K562 (cell line): ENCODE measurements around the gene MKNK2. TPM values are rescaled to one million over a fixed set of nuclear protein-coding genes. Genes with fewer than 3 reads are reported as not detected.

Source experiments
- C11orf30 ChIP-seq: fragments of 450-650 bp; IDR thresholded peaks from 2 replicates; pipeline ENCODE4 v1.6.1; 2016; ENCODE audit warnings: low read depth, mild to moderate bottlenecking
- CEBPG ChIP-seq, 3 experiments: fragments of 200-800 bp in 1 of 3; sonication (Bioruptor generic) in 1 of 3; sonication (generic) in 1 of 3; formaldehyde crosslinking in 1 of 3; IDR thresholded peaks in 2 of 3; conservative IDR thresholded peaks in 1 of 3; 2 replicates each; pipeline versions ENCODE4 v1.6.1 to v1.8.0; 2016 to 2022; ENCODE audit warnings: missing compliant biosample characterization in 2 of 3, missing genetic modification characterization in 2 of 3, mild to moderate bottlenecking in 1 of 3, missing genetic modification reagents in 1 of 3
- CUX1 ChIP-seq: fragments of 200-800 bp; sonication (Bioruptor generic); IDR thresholded peaks from 2 replicates; pipeline ENCODE4 v1.6.1; 2016; ENCODE audit warnings: missing genetic modification characterization, missing compliant biosample characterization
- GTF2E2 ChIP-seq: fragments of 200-800 bp; sonication (Bioruptor generic); IDR thresholded peaks from 2 replicates; pipeline ENCODE4 v1.6.1; 2016; ENCODE audit warnings: missing genetic modification characterization, missing compliant biosample characterization
- NCOA1 ChIP-seq: fragments of 450-650 bp; IDR thresholded peaks from 2 replicates; pipeline ENCODE4 v1.6.1; 2016; ENCODE audit warnings: low read depth
- PHF21A ChIP-seq: fragments of 450-650 bp; IDR thresholded peaks from 2 replicates; pipeline ENCODE4 v1.6.1; 2017; ENCODE audit warnings: low read depth, borderline replicate concordance
- PURB ChIP-seq: sonication (generic); formaldehyde crosslinking; IDR thresholded peaks from 2 replicates; pipeline ENCODE4 v1.9.0; 2021; ENCODE audit warnings: low read depth, mild to moderate bottlenecking, missing genetic modification reagents
- RBM39 ChIP-seq: fragments of 200-400 bp; formaldehyde crosslinking; optimal IDR thresholded peaks from 2 replicates; pipeline ENCODE3; 2018; ENCODE audit warnings: low read depth, low read length
- ZBTB34 ChIP-seq: fragments of 250-450 bp; sonication (Bioruptor Pico); IDR thresholded peaks from 2 replicates; pipeline ENCODE4 v1.8.0; 2021; ENCODE audit warnings: mild to moderate bottlenecking, moderate library complexity
- ZBTB49 ChIP-seq: sonication (generic); formaldehyde crosslinking; IDR thresholded peaks from 2 replicates; pipeline ENCODE4 v1.8.0; 2022; ENCODE audit warnings: missing genetic modification reagents, mild to moderate bottlenecking, borderline replicate concordance
- ZNF444 ChIP-seq: fragments of 250-450 bp; sonication (Bioruptor Pico); IDR thresholded peaks from 2 replicates; pipeline ENCODE4 v1.4.0; 2020; ENCODE audit warnings: mild to moderate bottlenecking, moderate library complexity
- polyA plus RNA-seq, 8 experiments: library from polyadenylated mRNA; depleted of rRNA in 4 of 8; stranded (reverse) in 5 of 8; unstranded in 3 of 8; fragments of >200 nt; fragmentation: Nextera tagmentation in 2 of 8; fragmentation: Illumina TruSeq in 1 of 8; extraction: Ambion mirVana in 2 of 8; extraction: Trizol in 1 of 8; gene quantifications; 2 replicates each; pipeline versions ENCODE4 v1.2.1 to v1.2.3, GENCODE V29; 2011 to 2014; ENCODE audit warnings: inconsistent platforms in 1 of 8, missing spikeins in 1 of 8
- total RNA-seq, 7 experiments: library from RNA; depleted of rRNA in 6 of 7; stranded (reverse); fragments of >200 nt in 6 of 7; fragmentation: Illumina TruSeq in 2 of 7; extraction: Trizol in 2 of 7; gene quantifications; 2 replicates each; pipeline versions ENCODE4 v1.2.1 to v1.2.3, GENCODE V29; 2011 to 2021; ENCODE audit warnings: low replicate concordance in 1 of 7
- TF ChIP-seq, protein P1 (sequence below), 2 experiments: fragments of 150-350 bp in 1 of 2; IDR thresholded peaks; 2 replicates each; pipeline ENCODE4 v1.6.1; 2012 to 2016; ENCODE audit warnings: low read depth in 2 of 2, low read length in 2 of 2, mild to moderate bottlenecking in 1 of 2, moderate library complexity in 1 of 2

The MKNK2 gene
- total and polyA plus RNA-seq, 9 of the 15 experiments (the other 6 are each of a cell fraction or from before 2014, with no cell fraction given) = 5.1 to 191 (median 51.9) TPM

GRCh38 chr19:2061495-2062388 is 10.7 kb upstream of the MKNK2 start (continued):
- TF ChIP-seq, protein P1, sequence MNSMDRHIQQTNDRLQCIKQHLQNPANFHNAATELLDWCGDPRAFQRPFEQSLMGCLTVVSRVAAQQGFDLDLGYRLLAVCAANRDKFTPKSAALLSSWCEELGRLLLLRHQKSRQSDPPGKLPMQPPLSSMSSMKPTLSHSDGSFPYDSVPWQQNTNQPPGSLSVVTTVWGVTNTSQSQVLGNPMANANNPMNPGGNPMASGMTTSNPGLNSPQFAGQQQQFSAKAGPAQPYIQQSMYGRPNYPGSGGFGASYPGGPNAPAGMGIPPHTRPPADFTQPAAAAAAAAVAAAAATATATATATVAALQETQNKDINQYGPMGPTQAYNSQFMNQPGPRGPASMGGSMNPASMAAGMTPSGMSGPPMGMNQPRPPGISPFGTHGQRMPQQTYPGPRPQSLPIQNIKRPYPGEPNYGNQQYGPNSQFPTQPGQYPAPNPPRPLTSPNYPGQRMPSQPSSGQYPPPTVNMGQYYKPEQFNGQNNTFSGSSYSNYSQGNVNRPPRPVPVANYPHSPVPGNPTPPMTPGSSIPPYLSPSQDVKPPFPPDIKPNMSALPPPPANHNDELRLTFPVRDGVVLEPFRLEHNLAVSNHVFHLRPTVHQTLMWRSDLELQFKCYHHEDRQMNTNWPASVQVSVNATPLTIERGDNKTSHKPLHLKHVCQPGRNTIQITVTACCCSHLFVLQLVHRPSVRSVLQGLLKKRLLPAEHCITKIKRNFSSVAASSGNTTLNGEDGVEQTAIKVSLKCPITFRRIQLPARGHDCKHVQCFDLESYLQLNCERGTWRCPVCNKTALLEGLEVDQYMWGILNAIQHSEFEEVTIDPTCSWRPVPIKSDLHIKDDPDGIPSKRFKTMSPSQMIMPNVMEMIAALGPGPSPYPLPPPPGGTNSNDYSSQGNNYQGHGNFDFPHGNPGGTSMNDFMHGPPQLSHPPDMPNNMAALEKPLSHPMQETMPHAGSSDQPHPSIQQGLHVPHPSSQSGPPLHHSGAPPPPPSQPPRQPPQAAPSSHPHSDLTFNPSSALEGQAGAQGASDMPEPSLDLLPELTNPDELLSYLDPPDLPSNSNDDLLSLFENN (IDR thresholded peaks at IDR 0.05; ENCODE audit: low read depth in 2 of 2, low read length in 2 of 2) = no peak
- TF ChIP-seq ZBTB49 (CRISPR knock-in tag) = no peak
- no peak for TF ChIP-seq NCOA1
- no peak for TF ChIP-seq ZNF444 (CRISPR knock-in tag)
- 0 out of 2 replicates have a peak, but pooled peaks have one; percentile 68 for TF ChIP-seq GTF2E2 (tag)
- TF ChIP-seq PURB = no peak
- TF ChIP-seq CUX1 (CRISPR knock-in tag) = no peak
- TF ChIP-seq ZBTB34 (CRISPR knock-in tag) = no peak
- no peak for TF ChIP-seq RBM39
- no peak for TF ChIP-seq PHF21A
- no peak for TF ChIP-seq C11orf30
- no peak; the same call in 1 of the 2 replicates for TF ChIP-seq CEBPG (CRISPR knock-in tag; IDR thresholded peaks at IDR 0.05)
- no peak for TF ChIP-seq CEBPG (tag; conservative IDR thresholded peaks at IDR 0.05 in 1 of 2, IDR thresholded peaks at IDR 0.05 in 1 of 2)
